NOMO-1 treated with dmso at 0.1 percent for 144 hours (cell line): ENCODE data around the gene SRPX2.
A peak's percentile ranks its signal among the peaks of the same experiment; 100 is the strongest.

Experiments used
- DNase-seq: peaks from one replicate; lab custom pipeline; 2025; ENCODE audit not compliant: unreplicated experiment; lab: John Stamatoyannopoulos, UW

The SRPX2 gene

GRCh38 chrX:100643956-100644860, at the start of gene SRPX2:
TSS of gene SRPX2 (plus strand) at chrX:100644199. CDS start at chrX:100646323, 2,124 bp downstream.
- no peak for DNase-seq

- DNase-seq: no peak
Measured at GRCh38 chrX:100596601-100597000, 47.4 kb upstream of the SRPX2 start.

DNA sequence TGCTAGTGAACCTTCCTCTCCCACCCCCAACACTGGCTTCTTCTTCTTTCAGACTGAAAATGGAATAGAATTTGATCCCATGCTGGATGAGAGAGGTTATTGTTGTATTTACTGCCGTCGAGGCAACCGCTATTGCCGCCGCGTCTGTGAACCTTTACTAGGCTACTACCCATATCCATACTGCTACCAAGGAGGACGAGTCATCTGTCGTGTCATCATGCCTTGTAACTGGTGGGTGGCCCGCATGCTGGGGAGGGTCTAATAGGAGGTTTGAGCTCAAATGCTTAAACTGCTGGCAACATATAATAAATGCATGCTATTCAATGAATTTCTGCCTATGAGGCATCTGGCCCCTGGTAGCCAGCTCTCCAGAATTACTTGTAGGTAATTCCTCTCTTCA, 44.5 kb upstream of the SRPX2 start:
- no peak for DNase-seq

- no peak for DNase-seq
Measured at GRCh38 chrX:100600340-100600739, 43.7 kb upstream of the SRPX2 start.

DNA sequence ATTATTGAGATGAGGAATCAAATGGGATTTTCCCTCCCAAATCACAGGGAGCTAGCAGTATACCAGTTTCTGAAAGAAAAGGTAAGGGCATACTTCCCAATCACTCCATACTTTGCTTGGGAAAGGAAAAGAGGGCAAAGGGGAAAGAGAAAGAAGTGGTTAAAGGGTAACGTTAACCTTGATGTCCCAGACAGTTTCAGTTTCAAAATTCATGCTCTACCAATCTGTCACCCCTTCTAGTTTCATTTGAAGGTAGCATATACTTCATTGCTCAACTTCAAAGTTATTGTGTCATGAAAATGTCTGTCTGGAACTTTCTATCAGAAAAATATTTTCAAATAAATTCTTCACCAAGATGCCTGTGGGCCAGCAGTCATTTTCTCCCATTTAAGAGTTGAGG, 43.2 kb upstream of the SRPX2 start:
- no peak for DNase-seq

GRCh38 chrX:100606753-100607152, 37.2 kb upstream of the SRPX2 start:
- DNase-seq: no peak

GRCh38 chrX:100609591-100609990, 34.4 kb upstream of the SRPX2 start:
- DNase-seq: no peak

DNA sequence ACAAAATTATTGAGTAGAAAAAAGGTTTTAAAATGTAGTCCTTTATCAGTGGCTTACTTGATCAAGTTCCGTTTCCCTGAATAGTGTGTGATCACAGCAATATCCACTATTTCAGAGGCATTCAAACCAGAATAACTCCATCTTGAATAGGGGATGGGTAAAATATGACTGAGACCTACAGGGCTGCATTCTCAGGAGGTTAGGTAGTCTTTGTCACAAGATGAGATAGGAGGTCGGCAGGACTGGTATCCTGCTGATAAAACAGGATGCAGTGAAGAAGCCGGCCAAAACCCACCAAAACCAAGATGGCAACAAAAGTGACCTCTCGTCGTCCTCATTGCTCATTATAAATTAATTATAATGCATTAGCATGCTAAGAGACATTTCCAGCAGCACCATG, 32.0 kb upstream of the SRPX2 start:
- no peak for DNase-seq

- DNase-seq: no peak
Measured at GRCh38 chrX:100615005-100615404, 29.0 kb upstream of the SRPX2 start.

DNA sequence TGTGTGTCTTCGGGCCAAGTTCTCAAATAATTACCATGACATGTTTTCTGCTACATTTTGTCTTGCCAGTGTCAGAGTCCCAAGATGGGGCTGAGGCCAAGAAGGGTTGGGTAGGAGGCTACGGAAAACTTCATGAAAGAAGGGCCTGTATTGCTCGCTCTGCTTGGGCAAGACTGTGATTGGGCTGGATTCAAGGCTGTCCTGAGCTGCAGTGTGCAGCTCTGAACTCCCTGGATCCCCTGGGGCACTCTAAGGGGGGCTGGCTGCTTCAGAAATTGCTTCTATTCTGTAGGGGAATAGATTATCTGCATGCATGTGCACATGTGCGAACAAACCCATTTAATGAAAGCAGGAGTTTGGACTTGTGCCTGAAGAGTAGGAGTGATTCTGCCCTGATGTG, 21.0 kb upstream of the SRPX2 start:
- DNase-seq: no peak

DNA sequence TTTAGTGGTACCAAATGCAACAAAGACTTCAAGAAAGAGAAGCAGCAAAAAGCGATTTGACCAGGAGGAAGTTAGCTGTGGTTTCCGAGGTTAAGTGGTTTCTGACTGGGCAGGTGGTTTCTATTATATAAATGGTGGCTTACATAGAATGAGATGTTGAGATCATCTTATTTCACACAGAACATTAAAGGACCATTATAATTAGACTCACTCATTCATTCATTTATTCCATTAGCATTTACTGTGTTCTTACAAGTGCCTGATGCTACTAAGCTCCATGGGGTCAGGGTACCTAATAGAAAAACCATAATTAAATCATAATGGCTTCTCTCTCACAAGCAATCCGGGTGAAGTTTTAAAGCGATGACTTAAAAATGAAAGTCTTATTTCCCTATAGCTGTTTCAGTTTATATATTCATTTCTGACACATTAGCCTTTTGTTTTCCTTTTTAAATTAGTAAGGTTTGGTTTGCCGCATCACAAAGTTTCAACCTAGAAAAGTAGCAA, 18.0 kb upstream of the SRPX2 start:
- peak; percentile 48 for DNase-seq

GRCh38 chrX:100635040-100635439, 9.0 kb upstream of the SRPX2 start:
- DNase-seq: no peak

GRCh38 chrX:100635989-100636320, 8.0 kb upstream of the SRPX2 start:
- DNase-seq: no peak

DNA sequence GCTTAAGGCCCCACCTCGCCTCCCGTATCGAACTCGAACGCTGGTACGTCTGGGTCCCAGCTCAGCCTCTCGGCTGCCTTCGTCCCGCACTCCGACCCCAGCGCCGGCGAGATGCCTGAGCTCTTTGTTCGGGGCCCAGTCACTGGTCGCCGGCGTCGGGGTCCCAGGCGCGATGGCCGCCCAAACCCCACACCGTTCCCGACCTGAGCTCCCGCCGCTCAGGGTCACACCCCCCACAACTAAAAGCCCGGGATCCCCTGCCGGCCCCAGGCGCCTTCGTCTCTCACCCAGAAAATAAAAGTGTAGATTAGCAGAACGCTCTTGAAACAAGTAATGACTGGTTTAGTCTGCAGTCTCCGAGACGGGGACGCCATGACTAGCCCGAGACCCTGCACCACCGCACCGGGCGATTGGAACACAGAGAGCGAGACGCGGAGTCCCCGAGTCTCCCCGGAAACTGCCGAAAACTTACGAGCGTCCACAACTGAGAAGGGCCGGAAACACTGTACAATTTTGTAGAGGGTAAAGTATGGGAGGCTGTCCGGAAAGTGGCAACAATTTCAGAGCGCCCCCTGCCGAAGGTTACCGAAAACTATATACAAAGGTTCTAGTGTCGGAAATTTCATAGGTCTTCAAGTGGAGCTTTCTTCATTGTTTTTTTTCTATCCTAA, 7.5 kb upstream of the SRPX2 start, which contains the start of gene TSPAN6:
Gene TSPAN6 (minus strand): TSS at position 486 of the 671 bp plus-strand sequence. CDS start 112 bp downstream, at position 374.
- no peak for DNase-seq

DNA sequence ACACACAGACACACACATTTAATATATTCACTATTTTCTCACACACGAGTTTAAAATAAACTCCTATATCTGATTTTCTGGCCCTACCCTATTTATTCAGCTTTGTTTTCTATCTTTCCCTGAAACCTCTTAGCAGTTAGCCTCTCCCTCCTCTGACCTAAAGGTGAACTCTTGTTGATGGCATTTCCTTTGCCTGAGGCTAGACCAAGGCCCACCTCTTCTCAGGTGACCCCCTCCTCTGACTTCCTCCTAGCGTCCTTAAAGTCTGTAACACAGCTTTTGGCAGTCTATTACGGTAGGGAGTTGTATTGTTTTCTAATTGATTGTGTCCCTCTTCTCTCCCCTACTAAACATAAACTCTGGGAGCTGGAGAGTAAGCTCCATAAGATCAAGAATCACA, 1.7 kb upstream of the SRPX2 start:
- DNase-seq: no peak

DNA sequence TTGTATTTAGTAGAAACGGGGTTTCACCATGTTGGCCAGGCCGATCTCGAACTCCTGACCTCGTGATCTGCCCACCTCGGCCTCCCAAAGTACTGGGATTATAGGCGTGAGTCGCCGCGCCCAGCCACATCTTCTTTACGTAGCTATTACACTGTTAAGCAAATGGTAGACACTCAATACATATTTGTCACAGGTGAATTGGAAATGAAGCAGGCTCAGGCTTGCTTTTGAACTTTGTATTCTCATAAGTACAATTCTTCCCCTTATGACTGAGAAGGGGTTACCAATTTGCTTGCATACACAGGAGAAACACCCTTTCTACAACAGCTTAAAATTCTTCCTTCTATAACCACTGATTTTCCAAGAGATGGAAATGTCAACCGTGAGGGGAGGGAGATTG, 787 bp upstream of the SRPX2 start:
- DNase-seq: no peak

DNA sequence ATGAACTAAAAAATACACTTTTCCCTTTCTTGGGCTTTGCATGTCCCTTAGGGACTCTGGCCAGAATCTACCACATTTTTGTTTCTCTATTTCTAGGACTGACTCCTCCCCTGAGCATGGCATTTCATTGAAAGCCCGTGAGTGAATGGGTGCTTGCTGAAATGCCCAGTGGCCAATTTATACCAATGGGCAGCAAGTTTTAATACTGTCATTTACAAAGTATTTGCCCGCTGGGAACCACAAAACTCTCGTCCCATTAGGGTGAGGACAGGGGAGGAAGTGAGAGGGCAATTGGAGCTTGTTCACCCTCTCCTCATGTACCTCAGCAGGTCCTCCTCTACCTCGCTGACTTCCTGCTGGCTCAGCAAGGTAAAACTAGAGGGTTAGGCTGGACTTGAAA, 1.1 kb downstream of the SRPX2 start:
- DNase-seq: no peak

DNA sequence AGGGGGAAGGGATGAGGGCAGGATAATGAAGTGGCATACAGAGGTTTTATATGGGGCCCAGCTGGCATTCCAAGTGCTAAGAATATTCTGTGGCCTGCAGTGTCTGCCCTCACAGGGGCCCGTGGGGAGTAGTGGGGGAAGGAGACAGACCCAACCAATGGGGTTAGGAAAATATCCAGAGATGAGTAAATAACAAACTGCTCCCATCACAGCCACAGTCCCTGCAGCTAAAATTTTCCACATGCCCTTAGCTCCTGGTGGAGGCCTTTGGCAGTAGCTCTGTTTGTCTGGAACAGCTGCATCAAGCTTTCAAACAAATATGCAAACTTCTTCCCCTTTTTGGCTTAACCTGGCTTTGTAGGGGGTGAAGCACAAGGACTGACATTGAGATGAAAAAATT, 3.1 kb downstream of the SRPX2 start:
- DNase-seq: no peak

DNA sequence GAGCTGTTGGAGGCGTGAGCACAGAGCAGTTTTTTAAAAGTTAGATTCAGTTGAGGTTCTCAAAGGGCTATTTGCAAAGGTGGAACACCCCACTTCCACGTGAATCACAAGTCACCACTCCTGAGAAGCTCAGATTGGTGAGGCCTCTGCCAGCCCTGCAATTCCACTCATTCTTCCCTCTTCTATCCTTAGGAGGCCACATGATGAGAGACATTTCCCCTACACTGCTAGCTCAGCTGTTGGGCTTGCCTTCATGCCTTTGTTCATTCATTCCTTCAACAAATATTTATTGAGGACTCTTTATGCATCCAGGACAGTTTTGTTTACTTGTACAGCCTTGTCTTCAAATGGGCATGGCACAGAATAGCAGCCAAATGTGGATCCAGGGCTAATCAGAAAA, 3.7 kb downstream of the SRPX2 start:
- no peak for DNase-seq

GRCh38 chrX:100648458-100649417, 4.7 kb downstream of the SRPX2 start:
- no peak for DNase-seq
